GM18868 (cell line): ENCODE results near the gene GNA14.

Source experiments
- ATAC-seq: cut with Tn5 transposase; IDR thresholded peaks from one replicate; pipeline ENCODE4 v1.9.1; 2021; ENCODE audit warnings: mild to moderate bottlenecking, moderate library complexity; ENCODE audit not compliant: unreplicated experiment

GNA14 gene

GRCh38 chr9:77543131-77543822 lies 104.8 kb downstream of the GNA14 start:
- ATAC-seq = no peak

DNA sequence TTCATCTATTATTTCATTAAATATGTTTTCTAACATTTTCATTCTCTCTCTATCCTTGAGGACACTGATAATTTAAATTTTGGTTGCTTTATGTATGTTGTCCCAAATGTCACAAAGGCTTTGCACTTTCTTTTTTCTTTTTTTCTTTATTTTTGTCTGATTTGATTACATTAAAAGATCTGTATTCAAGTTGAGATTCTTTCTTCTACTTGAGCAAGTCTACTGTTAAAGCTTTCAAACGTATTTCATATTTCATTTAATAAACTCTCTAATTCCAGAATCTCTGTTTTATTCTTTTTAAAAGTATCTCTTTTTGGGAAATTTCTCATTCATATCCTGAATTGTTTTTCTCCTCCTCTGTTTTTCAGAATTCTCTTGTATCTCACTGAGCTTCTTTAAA lies 106.5 kb downstream of the GNA14 start:
- ATAC-seq = no peak

DNA sequence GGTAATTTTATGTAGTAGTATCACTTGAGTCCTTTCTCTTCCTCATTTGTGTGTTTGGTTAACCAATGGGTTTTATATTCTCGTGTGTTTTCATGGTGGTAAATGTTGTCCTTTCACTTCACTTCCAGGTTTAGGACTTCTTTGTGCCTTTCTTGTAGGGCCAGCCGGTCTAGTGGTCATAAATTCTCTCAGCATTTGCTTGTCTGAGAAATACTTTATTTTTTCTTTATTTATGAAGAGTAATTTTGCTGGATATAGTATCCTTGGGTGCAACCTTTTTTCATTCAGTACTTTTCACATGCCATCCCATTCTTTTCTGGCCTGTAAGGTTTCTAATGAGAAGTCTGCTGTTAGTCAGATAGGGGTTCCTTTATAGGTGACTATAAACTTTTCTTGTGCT lies 107.1 kb downstream of the GNA14 start:
- no peak for ATAC-seq

DNA sequence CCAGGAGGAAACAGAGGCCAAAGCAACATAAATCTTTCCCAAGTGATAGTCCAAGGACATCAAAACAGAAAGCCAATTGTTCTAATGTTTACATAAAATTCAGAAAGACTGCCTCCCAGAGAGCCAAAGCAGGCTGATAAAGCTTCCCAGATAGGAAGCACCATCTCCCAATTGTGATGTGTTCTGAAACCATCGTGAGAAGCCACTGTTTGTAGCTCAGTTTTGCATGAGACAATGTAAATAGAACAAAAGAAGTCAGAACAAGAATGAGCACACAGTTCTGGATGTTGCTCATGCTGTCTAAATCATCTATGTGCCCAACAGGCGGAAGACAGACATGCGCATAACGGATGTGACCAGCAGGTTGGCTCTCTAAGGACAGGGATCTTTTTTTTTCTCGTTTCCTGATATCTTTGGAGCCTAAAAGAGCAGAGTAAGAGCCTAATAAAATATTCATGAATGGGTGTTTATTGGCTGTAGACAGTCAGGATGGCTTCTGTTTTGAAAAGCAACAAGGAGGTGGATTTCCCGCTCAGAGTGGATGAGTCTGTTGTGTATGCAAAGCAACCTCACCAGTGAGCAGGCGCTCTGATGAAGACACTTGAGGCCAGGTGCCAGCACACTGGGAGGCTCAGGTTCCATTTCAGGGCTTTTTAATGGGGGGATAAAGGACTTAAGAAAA lies 113.6 kb downstream of the GNA14 start:
- no peak for ATAC-seq

GRCh38 chr9:77533671-77534070 lies 114.5 kb downstream of the GNA14 start:
- no peak for ATAC-seq

GRCh38 chr9:77532607-77533006 lies 115.5 kb downstream of the GNA14 start:
- ATAC-seq = no peak

GRCh38 chr9:77531400-77531799 lies 116.7 kb downstream of the GNA14 start:
- no peak for ATAC-seq

DNA sequence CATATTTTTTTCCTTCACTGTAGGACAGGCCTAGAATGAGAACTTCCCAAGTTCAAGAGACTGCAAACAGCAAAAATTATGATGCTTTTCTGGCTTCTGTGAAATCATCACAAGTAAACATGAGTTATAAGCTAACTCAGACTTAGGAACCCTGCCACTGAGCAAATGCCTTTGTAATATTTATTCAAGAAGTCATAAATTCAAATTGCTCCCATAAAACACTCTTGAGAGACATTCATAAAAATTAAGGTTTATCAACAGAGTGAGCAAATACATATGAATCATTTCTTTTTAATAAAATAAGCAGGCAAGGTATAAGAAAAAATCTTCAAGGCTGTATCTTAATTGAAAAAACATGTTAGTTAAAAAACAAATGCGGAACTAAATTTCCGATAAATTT lies 124.2 kb downstream of the GNA14 start:
- no peak for ATAC-seq

DNA sequence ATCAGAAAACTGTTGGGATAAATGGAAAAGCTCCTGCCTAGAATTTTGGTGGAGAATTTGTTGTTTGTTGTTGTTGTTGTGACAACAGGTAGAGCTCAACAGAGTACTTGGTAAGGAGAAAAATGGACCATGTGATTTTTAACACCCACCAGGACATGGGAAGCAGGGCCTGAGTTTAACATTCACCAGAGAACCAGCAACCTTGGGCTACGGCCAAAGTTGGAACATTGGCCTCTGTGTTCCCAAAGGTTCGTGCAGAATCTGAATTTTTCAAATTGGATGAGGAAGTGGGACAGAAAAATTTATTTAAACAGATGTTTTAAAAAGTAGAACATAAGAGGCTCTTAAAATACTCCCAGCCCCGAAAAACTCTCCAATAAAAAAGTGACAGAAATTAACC lies 127.0 kb downstream of the GNA14 start:
- no peak for ATAC-seq

DNA sequence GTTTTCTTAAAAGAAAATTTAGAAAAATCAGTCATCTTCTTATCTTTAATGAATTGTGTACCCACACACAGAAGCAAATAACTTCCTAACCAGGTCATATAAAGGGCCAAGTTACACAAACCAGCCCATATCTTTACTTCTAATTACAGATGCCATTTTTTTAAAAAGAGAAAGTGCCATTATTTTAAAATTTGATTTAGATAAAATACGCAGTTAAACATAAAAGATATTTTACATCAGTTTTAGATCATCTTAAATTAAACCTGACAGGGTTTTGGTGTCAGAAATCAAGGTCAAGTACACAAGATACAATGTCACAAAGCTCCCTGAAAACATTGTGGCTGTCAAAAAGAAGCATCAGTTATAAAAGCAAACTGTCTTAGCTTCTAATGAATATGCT lies 129.4 kb downstream of the GNA14 start:
- no peak for ATAC-seq

DNA sequence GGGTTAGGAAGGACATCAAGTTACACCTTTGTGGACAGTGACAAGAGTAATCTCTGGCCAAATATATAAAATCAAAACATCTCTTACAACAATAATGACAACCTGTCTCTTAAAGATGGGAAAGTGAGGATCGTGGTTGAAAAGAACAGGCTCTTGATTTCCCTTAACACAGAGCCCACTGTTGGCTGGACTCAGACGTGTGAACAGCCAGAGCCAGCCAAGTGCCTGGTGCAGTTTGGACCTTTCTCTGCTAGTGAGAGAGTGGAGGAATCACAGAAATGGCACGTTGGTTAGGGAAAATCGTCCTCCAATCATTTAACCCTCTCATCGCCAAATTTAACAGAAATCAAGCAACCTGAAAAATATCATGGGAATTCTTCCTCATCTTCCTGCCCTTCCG lies 131.3 kb downstream of the GNA14 start:
- ATAC-seq = no peak

- no peak for ATAC-seq
These were observed 133.0 kb downstream of the GNA14 start for GRCh38 chr9:77514886-77515711.

DNA sequence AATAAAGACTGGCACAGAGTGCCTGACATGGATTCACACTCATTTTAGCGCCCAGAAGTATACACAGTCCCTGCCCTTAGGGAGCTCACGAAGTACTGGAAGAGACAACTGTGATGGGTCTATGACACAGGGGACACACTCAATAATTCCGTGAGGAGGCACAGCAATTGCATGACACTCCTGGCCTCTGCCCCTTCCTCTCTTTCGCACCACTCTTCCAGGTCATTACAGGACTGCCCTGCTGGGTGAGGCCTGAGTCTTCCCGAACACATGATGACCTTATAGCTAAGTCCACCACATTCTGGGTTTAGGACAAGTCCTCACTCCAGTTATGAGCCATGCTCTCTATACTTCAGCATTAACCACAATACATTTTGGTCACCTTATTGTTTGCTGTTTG lies 134.7 kb downstream of the GNA14 start:
- no peak for ATAC-seq

- ATAC-seq = no peak
These were observed 135.2 kb downstream of the GNA14 start for GRCh38 chr9:77512876-77513275.

GRCh38 chr9:77511525-77511924 lies 136.6 kb downstream of the GNA14 start:
- ATAC-seq = no peak

GRCh38 chr9:77510666-77511065 lies 137.5 kb downstream of the GNA14 start:
- no peak for ATAC-seq

DNA sequence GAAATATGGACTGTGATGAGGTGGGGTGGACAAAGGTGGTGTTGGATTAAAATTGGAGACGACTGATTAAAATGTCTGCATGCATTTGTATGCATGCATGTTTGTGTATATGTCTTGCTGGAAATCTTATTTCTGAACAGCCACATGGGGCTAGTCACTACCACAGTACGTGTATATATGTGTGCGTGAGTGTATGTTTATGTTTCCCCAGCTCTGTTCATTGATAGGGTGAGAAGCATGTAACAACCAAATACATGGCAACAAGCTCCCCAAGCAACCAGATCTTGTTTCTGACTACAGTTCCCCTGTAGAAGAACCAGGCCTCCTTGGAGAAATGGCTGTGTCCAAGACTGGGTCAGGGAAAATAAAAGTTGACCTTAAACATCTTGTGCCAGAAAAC lies 139.7 kb downstream of the GNA14 start:
- no peak for ATAC-seq

DNA sequence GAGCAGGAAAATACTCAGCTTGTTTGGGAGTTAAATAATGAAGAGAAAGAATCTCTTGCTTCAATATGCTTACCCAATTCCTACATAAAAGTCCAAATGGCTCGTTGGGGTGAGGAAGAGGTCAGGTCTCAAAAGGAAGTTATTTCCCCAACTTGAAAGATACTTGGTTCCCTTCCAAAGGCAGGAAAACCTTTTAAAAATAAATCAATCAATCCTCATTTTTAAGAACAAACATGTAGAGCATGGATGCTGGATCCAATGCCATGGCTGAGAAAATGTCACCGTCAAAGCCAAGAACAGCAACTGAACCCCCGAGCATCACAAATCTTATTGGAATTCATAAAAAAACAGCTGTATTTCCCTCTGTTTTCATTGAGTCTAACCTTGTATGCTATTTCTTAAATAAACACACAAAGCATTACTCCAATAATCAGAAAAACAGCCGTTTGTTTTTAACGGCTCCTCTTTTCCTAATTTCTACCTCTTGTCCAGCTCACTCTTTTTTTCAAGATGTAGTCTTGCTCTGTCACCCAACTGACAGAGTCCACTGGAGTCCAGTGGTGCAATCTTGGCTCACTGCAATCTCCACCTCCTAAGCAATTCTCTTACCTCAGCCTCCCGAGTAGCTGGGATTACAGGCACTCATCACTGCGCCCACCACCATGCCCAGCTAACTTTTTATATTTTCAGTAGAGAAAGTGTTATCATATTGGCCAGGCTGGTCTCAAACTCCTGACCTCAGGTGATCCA lies 140.7 kb downstream of the GNA14 start:
- ATAC-seq = no peak

- ATAC-seq = no peak
These were observed 142.9 kb downstream of the GNA14 start for GRCh38 chr9:77505232-77505631.

- no peak for ATAC-seq
These were observed 145.6 kb downstream of the GNA14 start for GRCh38 chr9:77502568-77502967.

DNA sequence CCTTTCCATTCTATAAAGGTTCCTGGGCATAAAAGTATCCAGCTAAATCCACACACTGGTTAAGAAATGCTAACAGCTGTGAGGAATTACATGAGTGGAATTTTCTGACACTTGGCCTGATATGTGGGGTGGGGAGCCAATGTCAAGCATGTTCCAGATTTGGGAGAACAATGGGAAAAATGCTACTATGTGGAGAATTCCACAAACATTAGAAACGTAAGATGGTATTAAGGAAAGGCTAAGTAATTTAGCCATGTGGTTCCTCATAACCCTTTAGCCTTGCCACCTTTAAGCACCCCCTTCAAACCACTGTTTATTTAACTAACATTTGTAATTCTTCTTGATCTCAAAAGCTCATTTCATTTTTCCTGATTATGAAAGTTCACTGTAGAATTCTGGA lies 149.2 kb downstream of the GNA14 start:
- ATAC-seq = no peak
